NCI-H526 (cell line): ENCODE data around the gene UCN2.

ENCODE experiments used
- DNase-seq, 2 experiments: peaks; one replicate each; lab custom pipeline; 2025; lab: John Stamatoyannopoulos, UW

UCN2 gene

GRCh38 chr3:48563382-48563918 lies at the start of gene UCN2:
TSS of gene UCN2 (minus strand) at chr3:48563781. CDS start at chr3:48563124, 657 bp downstream.
- DNase-seq, result no peak

- no peak for DNase-seq
Measured at GRCh38 chr3:48612309-48612708, 48.7 kb upstream of the UCN2 start.

GRCh38 chr3:48609088-48610005 lies 45.8 kb upstream of the UCN2 start, which contains the start of gene UQCRC1:
TSS of gene UQCRC1 (minus strand) at chr3:48609646. CDS start at chr3:48609620, 26 bp downstream.
- DNase-seq, result peak; percentile 67 to 94

- DNase-seq, result no peak
Measured at GRCh38 chr3:48607519-48607918, 43.9 kb upstream of the UCN2 start.

- DNase-seq, result no peak
Measured at GRCh38 chr3:48601622-48601994, 38.0 kb upstream of the UCN2 start.

- no peak for DNase-seq
Measured at GRCh38 chr3:48600711-48601621, 37.4 kb upstream of the UCN2 start.

GRCh38 chr3:48599509-48600285 lies 36.1 kb upstream of the UCN2 start:
- no peak for DNase-seq

GRCh38 chr3:48599077-48599501 lies 35.5 kb upstream of the UCN2 start:
- DNase-seq, result no peak

- DNase-seq, result peak in 1 of 2 experiments; percentile 30
Measured at GRCh38 chr3:48598323-48599076, 34.9 kb upstream of the UCN2 start.

- no peak for DNase-seq
Measured at GRCh38 chr3:48597408-48597800, 33.8 kb upstream of the UCN2 start.

- DNase-seq, result no peak
Measured at GRCh38 chr3:48596676-48597407, 33.3 kb upstream of the UCN2 start.

- no peak for DNase-seq
Measured at GRCh38 chr3:48596157-48596556, 32.6 kb upstream of the UCN2 start.

GRCh38 chr3:48595526-48596121 lies 32.0 kb upstream of the UCN2 start:
- no peak for DNase-seq

GRCh38 chr3:48595075-48595525 lies 31.5 kb upstream of the UCN2 start, which contains the start of gene COL7A1:
TSS of gene COL7A1 (minus strand) at chr3:48595329. CDS start at chr3:48595159, 170 bp downstream.
- no peak for DNase-seq

GRCh38 chr3:48594417-48595049 lies 31.0 kb upstream of the UCN2 start:
- DNase-seq, result peak in 1 of 2 experiments; percentile 47

- no peak for DNase-seq
Measured at GRCh38 chr3:48593337-48593736, 29.8 kb upstream of the UCN2 start.

- no peak for DNase-seq
Measured at GRCh38 chr3:48592519-48593087, 29.0 kb upstream of the UCN2 start.

- DNase-seq, result no peak
Measured at GRCh38 chr3:48591886-48592518, 28.4 kb upstream of the UCN2 start.
